Heart left ventricle (tissue), 13 donors: ENCODE measurements around the gene STK17A.

Experiments used
- CTCF ChIP-seq, 12 donors: fragments of 200-600 bp; sonication (generic) in 4 of 12; IDR thresholded peaks; one replicate each; pipeline versions ENCODE4 v1.5.0 to v1.8.0; 2018 to 2022; ENCODE audit warnings: antibody characterized with exemption in 12 of 12, mild to moderate bottlenecking in 5 of 12
- POLR2A ChIP-seq, 2 donors: fragments of 450-650 bp; IDR thresholded peaks; one replicate each; pipeline ENCODE4 v1.6.1; 2017; ENCODE audit warnings: antibody characterized with exemption in 2 of 2, mild to moderate bottlenecking in 2 of 2, moderate library complexity in 2 of 2
- donor health status: ischemic (EF 13 %, LVEDD 7.1; RV severe dilation, severe dysfunction).
- donor health status: DM: no; HTN: yes; CAD: no.
- donor health status: DM: no; HTN: no; CAD: no.
- donor health status: ischemic (EF 25% LVEDD 6.9; RV normal size, moderate dysfunction).
- donor health status: ischemic (EF 25% LVEDD 5.7; RV mildly dilated, moderate dysfunction).
- donor health status: ischemic (EF 35%, LVEDD 5.7; RV mildly dilated, moderate dysfunction).
- donor health status: nonischemic (EF 11% LVEDD 7.7; RV severe dilation, severe dysfunction).
- donor health status: DM: yes; HTN: yes; CAD: no.
- donor health status: PGD.
- donor health status: ischemic (EF 29% LVEDD 5.4; RV normal size, mild dysfunction).
- donor health status: nonischemic (EF 23%, LVEDD 6.1; RV moderate dilation, normal function).

- no peak for TF ChIP-seq CTCF (IDR thresholded peaks at IDR 0.05)
- TF ChIP-seq POLR2A (IDR thresholded peaks at IDR 0.05) = no peak
These were observed 35.2 kb downstream of the STK17A start for GRCh38 chr7:43618073-43618472.
